ENCODE measurements around the gene ZC3H18. TPM values are rescaled to one million over a fixed set of nuclear protein-coding genes. Genes with fewer than 3 reads are reported as not detected.

Gene ZC3H18
- total and polyA plus RNA-seq, 10 of the 15 experiments (the other 5 are each of a cell fraction or from before 2014, with no cell fraction given), result 1.0 to 58.3 (median 22.4) TPM

DNA sequence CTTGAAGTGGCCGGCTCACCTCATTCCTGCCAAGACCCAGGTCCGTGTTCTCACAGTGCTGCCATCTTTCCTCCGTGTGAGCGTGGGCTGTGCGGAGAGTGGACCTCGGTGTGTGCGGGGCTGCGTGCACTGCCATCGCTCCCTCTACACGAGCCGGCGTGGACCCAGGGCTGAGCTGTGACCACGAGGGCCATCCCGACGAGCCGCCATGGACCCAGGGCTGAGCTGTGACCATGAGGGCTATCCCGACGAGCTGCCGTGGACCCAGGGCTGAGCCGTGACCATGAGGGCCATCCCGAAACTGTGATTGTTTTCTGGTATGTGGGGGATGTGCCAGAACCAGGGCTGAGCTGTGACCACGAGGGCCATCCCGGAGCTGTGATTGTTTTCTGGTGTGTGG lies 101.6 kb downstream of the ZC3H18 start:
- DNase-seq (ENCODE audit: low read depth, low spot score) (no peak), ATAC-seq (no peak), FAIRE-seq (no peak)
- H3K4me3 ChIP-seq, result no peak overlapping the region
- no peaks in the 10 kb centered on the region for H3K36me3 ChIP-seq (ENCODE audit: control insufficient read depth in 2 of 2, insufficient read depth in 2 of 2, low read length in 1 of 2)
- POLR2A ChIA-PET, result interaction anchor here (0.6 kb wide), 1 partner anchor 121 kb away, joined by 8 read pairs; no protein-coding TSS in a partner anchor
- in situ Hi-C loops (cut with MboI) (no loop called here), intact Hi-C loops (cut with micrococcal nuclease; ENCODE audit: unreplicated experiment) (no loop called here)
- H2AFZ ChIP-seq (ENCODE audit: control insufficient read depth, low read depth, low read length), result no peak overlapping the region
- no peaks in the 10 kb centered on the region for H3K9me3 ChIP-seq (replicated peaks; ENCODE audit: control insufficient read depth, insufficient read depth, low read length)
- H3K9ac ChIP-seq (ENCODE audit: control insufficient read depth, insufficient read depth, low read length), result no peak overlapping the region
- no peaks in the 10 kb centered on the region for H3K79me2 ChIP-seq (ENCODE audit: control insufficient read depth, insufficient read depth, low read length)
- SMC1A ChIA-PET (ENCODE audit: uncharacterized antibody, unreplicated experiment), result interaction anchor here (1.4 kb wide), 1 partner anchor 9 kb away, joined by 4 read pairs; no protein-coding TSS in a partner anchor
- no peaks in the 10 kb centered on the region for H3K27me3 ChIP-seq (replicated peaks in 1 of 2; ENCODE audit: control insufficient read depth in 2 of 2, insufficient read depth in 2 of 2, low read length in 1 of 2)
- H3K27ac ChIP-seq (ENCODE audit: control insufficient read depth, insufficient read depth), result no peak overlapping the region
- WGBS (ENCODE audit: insufficient coverage, insufficient replicate concordance, low lambda C conversion rate, missing lambda C conversion rate), result 95% methylated on average over 23 of the region's 23 CpGs
- no TSS peak for BruUV-seq (replicated peaks)
- no peaks in the 10 kb centered on the region; the same call in 1 of the 2 replicates for H3K4me1 ChIP-seq (ENCODE audit: control insufficient read depth, insufficient read depth, low read length)
- H4K20me1 ChIP-seq (ENCODE audit: control insufficient read depth, insufficient read depth), result no peaks in the 10 kb centered on the region
- RAD21 ChIA-PET (ENCODE audit: unreplicated experiment), result no interaction called here
- CTCF ChIA-PET, result interaction anchor here (3.6 kb wide), 1 partner anchor 9 kb away, joined by 23 read pairs; no protein-coding TSS in a partner anchor
- H3K4me2 ChIP-seq (ENCODE audit: control insufficient read depth, insufficient read depth), result no peak overlapping the region
- TF ChIP-seq, protein P1, sequence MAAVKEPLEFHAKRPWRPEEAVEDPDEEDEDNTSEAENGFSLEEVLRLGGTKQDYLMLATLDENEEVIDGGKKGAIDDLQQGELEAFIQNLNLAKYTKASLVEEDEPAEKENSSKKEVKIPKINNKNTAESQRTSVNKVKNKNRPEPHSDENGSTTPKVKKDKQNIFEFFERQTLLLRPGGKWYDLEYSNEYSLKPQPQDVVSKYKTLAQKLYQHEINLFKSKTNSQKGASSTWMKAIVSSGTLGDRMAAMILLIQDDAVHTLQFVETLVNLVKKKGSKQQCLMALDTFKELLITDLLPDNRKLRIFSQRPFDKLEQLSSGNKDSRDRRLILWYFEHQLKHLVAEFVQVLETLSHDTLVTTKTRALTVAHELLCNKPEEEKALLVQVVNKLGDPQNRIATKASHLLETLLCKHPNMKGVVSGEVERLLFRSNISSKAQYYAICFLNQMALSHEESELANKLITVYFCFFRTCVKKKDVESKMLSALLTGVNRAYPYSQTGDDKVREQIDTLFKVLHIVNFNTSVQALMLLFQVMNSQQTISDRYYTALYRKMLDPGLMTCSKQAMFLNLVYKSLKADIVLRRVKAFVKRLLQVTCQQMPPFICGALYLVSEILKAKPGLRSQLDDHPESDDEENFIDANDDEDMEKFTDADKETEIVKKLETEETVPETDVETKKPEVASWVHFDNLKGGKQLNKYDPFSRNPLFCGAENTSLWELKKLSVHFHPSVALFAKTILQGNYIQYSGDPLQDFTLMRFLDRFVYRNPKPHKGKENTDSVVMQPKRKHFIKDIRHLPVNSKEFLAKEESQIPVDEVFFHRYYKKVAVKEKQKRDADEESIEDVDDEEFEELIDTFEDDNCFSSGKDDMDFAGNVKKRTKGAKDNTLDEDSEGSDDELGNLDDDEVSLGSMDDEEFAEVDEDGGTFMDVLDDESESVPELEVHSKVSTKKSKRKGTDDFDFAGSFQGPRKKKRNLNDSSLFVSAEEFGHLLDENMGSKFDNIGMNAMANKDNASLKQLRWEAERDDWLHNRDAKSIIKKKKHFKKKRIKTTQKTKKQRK (IDR thresholded peaks at IDR 0.05; ENCODE audit: low read depth, low read length), result no peak
- no peak for TF ChIP-seq RELA (IDR thresholded peaks at IDR 0.05; ENCODE audit: borderline replicate concordance, partially characterized antibody)
- TF ChIP-seq FOXM1 (IDR thresholded peaks at IDR 0.05; ENCODE audit: low read depth, low read length), result no peak
- TF ChIP-seq SUPT20H (IDR thresholded peaks at IDR 0.05; ENCODE audit: borderline replicate concordance, control insufficient read depth, low read depth, low read length), result no peak
- TF ChIP-seq HSF1 (IDR thresholded peaks at IDR 0.05; ENCODE audit: low read depth, low read length), result no peak
- TF ChIP-seq SP1 (IDR thresholded peaks at IDR 0.05; ENCODE audit: low read depth, low read length), result no peak
- no peak for TF ChIP-seq NFIC (IDR thresholded peaks at IDR 0.05; ENCODE audit: low read depth, low read length)
- no peak for TF ChIP-seq STAT1 (conservative IDR thresholded peaks at IDR 0.05)
- TF ChIP-seq, protein P2, sequence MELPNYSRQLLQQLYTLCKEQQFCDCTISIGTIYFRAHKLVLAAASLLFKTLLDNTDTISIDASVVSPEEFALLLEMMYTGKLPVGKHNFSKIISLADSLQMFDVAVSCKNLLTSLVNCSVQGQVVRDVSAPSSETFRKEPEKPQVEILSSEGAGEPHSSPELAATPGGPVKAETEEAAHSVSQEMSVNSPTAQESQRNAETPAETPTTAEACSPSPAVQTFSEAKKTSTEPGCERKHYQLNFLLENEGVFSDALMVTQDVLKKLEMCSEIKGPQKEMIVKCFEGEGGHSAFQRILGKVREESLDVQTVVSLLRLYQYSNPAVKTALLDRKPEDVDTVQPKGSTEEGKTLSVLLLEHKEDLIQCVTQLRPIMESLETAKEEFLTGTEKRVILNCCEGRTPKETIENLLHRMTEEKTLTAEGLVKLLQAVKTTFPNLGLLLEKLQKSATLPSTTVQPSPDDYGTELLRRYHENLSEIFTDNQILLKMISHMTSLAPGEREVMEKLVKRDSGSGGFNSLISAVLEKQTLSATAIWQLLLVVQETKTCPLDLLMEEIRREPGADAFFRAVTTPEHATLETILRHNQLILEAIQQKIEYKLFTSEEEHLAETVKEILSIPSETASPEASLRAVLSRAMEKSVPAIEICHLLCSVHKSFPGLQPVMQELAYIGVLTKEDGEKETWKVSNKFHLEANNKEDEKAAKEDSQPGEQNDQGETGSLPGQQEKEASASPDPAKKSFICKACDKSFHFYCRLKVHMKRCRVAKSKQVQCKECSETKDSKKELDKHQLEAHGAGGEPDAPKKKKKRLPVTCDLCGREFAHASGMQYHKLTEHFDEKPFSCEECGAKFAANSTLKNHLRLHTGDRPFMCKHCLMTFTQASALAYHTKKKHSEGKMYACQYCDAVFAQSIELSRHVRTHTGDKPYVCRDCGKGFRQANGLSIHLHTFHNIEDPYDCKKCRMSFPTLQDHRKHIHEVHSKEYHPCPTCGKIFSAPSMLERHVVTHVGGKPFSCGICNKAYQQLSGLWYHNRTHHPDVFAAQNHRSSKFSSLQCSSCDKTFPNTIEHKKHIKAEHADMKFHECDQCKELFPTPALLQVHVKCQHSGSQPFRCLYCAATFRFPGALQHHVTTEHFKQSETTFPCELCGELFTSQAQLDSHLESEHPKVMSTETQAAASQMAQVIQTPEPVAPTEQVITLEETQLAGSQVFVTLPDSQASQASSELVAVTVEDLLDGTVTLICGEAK (IDR thresholded peaks at IDR 0.05; ENCODE audit: borderline replicate concordance), result no peak
- TF ChIP-seq ZNF592 (IDR thresholded peaks at IDR 0.05), result no peak
- no peak for TF ChIP-seq HDGF (IDR thresholded peaks at IDR 0.05)

All from GM12878 (cell line).